ENCODE results near the gene HEBP1.
A peak's percentile ranks its signal among the peaks of the same experiment; 100 is the strongest.

Gene HEBP1

DNA sequence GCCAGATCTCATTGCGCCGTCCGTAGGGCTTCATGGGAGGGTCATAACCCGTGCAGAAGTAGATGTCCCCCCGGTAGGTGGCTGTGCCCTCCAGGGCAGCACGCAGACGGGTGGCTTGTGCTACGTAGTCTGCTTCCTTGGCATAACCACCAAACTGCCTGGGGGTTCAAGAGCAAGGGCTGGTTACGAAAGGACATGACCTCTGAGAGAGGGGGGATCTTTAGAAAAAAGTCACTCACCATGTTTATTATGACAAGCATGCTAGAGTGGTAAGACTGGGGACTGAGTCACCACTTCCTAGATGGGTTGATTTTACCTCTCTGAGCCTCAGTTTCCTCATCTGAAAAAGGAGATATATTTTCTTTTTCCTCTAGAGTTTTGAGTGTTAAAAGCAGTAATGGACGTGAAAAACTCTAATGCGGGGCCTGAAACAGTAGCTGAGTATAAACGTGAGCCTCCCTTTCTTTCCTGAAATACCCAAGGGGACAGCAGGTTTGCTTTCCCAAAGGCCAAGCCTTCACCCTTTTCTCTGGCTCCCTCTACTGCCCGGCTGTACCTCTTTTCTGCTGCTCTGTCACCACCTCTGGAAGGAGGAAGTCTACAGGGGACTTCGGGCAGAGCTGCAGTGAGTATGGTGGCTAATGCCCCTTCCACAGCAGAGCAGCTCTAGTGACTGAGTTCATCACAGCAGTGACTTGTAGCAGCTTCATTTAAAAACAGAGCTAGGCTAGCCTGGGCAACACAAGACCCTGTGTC is 24.6 kb downstream of the HEBP1 start:
- TF ChIP-seq ZFP30 (CRISPR knock-in tag; IDR thresholded peaks at IDR 0.05) (no peak), BACH2 (CRISPR knock-in tag; IDR thresholded peaks at IDR 0.05; ENCODE audit: borderline replicate concordance) (no peak), ZFP3 (CRISPR knock-in tag; IDR thresholded peaks at IDR 0.05) (no peak), PPARA (CRISPR knock-in tag; IDR thresholded peaks at IDR 0.05; ENCODE audit: borderline replicate concordance) (no peak), CSDC2 (CRISPR knock-in tag; IDR thresholded peaks at IDR 0.05) (no peak), ARNTL (CRISPR knock-in tag; IDR thresholded peaks at IDR 0.05; ENCODE audit: borderline replicate concordance, low read depth) (no peak), ZNF70 (CRISPR knock-in tag; IDR thresholded peaks at IDR 0.05) (no peak), ZC3H10 (CRISPR knock-in tag; IDR thresholded peaks at IDR 0.05) (no peak), RARB (CRISPR knock-in tag; IDR thresholded peaks at IDR 0.05) (no peak), ESRRG (CRISPR knock-in tag; IDR thresholded peaks at IDR 0.05) (no peak), ZNF8 (CRISPR knock-in tag; IDR thresholded peaks at IDR 0.05) (no peak), CREB5 (CRISPR knock-in tag; IDR thresholded peaks at IDR 0.05; ENCODE audit: low read depth) (no peak), TOX (CRISPR knock-in tag; IDR thresholded peaks at IDR 0.05; ENCODE audit: borderline replicate concordance) (no peak), TCF4 (CRISPR knock-in tag; IDR thresholded peaks at IDR 0.05; ENCODE audit: borderline replicate concordance) (no peak), ZNF565 (CRISPR knock-in tag; conservative IDR thresholded peaks at IDR 0.05; ENCODE audit: low read depth) (no peak), OSR1 (CRISPR knock-in tag; IDR thresholded peaks at IDR 0.05) (no peak)
- TF ChIP-seq, protein P1, sequence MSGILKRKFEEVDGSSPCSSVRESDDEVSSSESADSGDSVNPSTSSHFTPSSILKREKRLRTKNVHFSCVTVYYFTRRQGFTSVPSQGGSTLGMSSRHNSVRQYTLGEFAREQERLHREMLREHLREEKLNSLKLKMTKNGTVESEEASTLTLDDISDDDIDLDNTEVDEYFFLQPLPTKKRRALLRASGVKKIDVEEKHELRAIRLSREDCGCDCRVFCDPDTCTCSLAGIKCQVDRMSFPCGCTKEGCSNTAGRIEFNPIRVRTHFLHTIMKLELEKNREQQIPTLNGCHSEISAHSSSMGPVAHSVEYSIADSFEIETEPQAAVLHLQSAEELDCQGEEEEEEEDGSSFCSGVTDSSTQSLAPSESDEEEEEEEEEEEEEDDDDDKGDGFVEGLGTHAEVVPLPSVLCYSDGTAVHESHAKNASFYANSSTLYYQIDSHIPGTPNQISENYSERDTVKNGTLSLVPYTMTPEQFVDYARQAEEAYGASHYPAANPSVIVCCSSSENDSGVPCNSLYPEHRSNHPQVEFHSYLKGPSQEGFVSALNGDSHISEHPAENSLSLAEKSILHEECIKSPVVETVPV (CRISPR knock-in tag; IDR thresholded peaks at IDR 0.05): no peak
- TF ChIP-seq, protein P2, sequence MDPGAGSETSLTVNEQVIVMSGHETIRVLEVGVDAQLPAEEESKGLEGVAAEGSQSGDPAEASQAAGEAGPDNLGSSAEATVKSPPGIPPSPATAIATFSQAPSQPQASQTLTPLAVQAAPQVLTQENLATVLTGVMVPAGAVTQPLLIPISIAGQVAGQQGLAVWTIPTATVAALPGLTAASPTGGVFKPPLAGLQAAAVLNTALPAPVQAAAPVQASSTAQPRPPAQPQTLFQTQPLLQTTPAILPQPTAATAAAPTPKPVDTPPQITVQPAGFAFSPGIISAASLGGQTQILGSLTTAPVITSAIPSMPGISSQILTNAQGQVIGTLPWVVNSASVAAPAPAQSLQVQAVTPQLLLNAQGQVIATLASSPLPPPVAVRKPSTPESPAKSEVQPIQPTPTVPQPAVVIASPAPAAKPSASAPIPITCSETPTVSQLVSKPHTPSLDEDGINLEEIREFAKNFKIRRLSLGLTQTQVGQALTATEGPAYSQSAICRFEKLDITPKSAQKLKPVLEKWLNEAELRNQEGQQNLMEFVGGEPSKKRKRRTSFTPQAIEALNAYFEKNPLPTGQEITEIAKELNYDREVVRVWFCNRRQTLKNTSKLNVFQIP (CRISPR knock-in tag; IDR thresholded peaks at IDR 0.05; ENCODE audit: borderline replicate concordance, low read depth): no peak
- peak; percentile 49 for ATAC-seq

DNA sequence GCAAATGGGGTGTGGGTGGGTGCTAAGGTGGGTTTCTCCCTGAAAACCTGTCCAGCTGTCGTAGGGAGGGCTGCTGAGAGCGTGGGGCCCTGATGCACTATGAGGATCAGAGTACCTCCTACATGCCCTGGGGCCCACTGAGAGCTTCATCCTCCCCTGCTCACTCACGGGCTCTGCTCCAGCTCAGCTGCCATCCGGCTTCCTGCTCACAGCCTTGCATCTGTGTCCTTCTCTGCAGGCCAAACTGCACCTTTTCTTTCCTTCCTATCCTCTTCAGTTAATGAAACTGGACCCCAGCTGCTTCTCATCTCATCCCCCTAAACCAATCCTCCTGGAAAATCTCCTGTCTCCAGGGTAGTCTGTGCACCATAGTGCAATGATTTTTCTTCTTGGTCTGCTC is 25.9 kb downstream of the HEBP1 start:
- no peak for TF ChIP-seq ISL1 (CRISPR knock-in tag; IDR thresholded peaks at IDR 0.05)
- no peak for TF ChIP-seq TCF4 (CRISPR knock-in tag; IDR thresholded peaks at IDR 0.05; ENCODE audit: borderline replicate concordance)
- TF ChIP-seq RARB (CRISPR knock-in tag; IDR thresholded peaks at IDR 0.05): no peak
- no peak for TF ChIP-seq ZNF70 (CRISPR knock-in tag; IDR thresholded peaks at IDR 0.05)
- TF ChIP-seq ESRRG (CRISPR knock-in tag; IDR thresholded peaks at IDR 0.05): no peak
- TF ChIP-seq ZFP30 (CRISPR knock-in tag; IDR thresholded peaks at IDR 0.05): no peak
- no peak for ATAC-seq

DNA sequence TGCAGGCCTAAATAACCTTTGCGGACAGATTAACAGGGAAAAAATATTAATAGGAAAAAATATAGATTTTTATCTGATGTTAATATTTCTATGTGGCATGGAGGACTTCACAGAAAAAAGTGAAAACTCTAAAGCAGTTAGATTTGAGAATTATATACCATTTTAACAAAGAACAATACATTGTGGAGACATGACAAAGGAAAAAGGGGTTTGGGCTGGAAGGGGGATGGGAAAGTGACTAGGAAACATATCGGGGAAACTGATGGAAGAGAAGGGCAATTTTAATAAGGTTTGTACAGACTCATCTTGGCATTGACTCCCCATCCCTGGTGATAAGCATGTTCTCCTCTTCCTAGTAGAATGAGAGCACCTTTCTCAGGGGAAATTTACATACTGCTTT is 27.0 kb downstream of the HEBP1 start:
- TF ChIP-seq ARNTL (CRISPR knock-in tag; IDR thresholded peaks at IDR 0.05; ENCODE audit: borderline replicate concordance, low read depth) (no peak), ZFP3 (CRISPR knock-in tag; IDR thresholded peaks at IDR 0.05) (no peak), CSDC2 (CRISPR knock-in tag; IDR thresholded peaks at IDR 0.05) (no peak), BACH2 (CRISPR knock-in tag; IDR thresholded peaks at IDR 0.05; ENCODE audit: borderline replicate concordance) (no peak), ZFP30 (CRISPR knock-in tag; IDR thresholded peaks at IDR 0.05) (no peak)
- ATAC-seq: no peak

GRCh38 chr12:12965836-12966235 is 34.2 kb downstream of the HEBP1 start:
- no peak for ATAC-seq
- TF ChIP-seq TSHZ2 (CRISPR knock-in tag; IDR thresholded peaks at IDR 0.05): no peak
- no peak for TF ChIP-seq ZFP3 (CRISPR knock-in tag; IDR thresholded peaks at IDR 0.05)
- no peak for TF ChIP-seq OSR1 (CRISPR knock-in tag; IDR thresholded peaks at IDR 0.05)
- TF ChIP-seq, protein P2 (CRISPR knock-in tag; IDR thresholded peaks at IDR 0.05; ENCODE audit: borderline replicate concordance, low read depth): no peak
- TF ChIP-seq, protein P1 (CRISPR knock-in tag; IDR thresholded peaks at IDR 0.05): no peak
- no peak for TF ChIP-seq BACH2 (CRISPR knock-in tag; IDR thresholded peaks at IDR 0.05; ENCODE audit: borderline replicate concordance)
- TF ChIP-seq ZNF70 (CRISPR knock-in tag; IDR thresholded peaks at IDR 0.05): no peak
- TF ChIP-seq ESRRG (CRISPR knock-in tag; IDR thresholded peaks at IDR 0.05): no peak
- no peak for TF ChIP-seq TCF4 (CRISPR knock-in tag; IDR thresholded peaks at IDR 0.05; ENCODE audit: borderline replicate concordance)
- TF ChIP-seq TOX (CRISPR knock-in tag; IDR thresholded peaks at IDR 0.05; ENCODE audit: borderline replicate concordance): no peak
- no peak for TF ChIP-seq CSDC2 (CRISPR knock-in tag; IDR thresholded peaks at IDR 0.05)
- no peak for TF ChIP-seq ZC3H10 (CRISPR knock-in tag; IDR thresholded peaks at IDR 0.05)
- no peak for TF ChIP-seq RARB (CRISPR knock-in tag; IDR thresholded peaks at IDR 0.05)
